OCI-LY1 (cell line): Measurements from ENCODE around the gene PDE5A.
"Not testable (repeated sequence)": the region's sequence is repeated elsewhere in the genome, so short reads cannot be mapped to it uniquely, and the experiment has no call there.

Experiments
- H2AFZ ChIP-seq: fragments of 200-600 bp; sonication (generic), shearing (Covaris generic); 2 replicates; pipeline ENCODE4 v1.6.0; 2014; ENCODE audit warnings: antibody characterized with exemption, mild to moderate bottlenecking, low read length
- H3F3A ChIP-seq: fragments of 200-600 bp; sonication (generic), shearing (Covaris generic); 2 replicates; pipeline ENCODE4 v1.6.0; 2014; ENCODE audit warnings: mild to moderate bottlenecking, antibody characterized with exemption, low read length, moderate library complexity; ENCODE audit not compliant: insufficient read depth
- H3K27ac ChIP-seq: fragments of 200-600 bp; sonication (generic); 2 replicates; pipeline ENCODE4 v1.5.1; 2014; ENCODE audit warnings: low read length, mixed run types, mild to moderate bottlenecking, low read depth; ENCODE audit not compliant: poor library complexity, severe bottlenecking
- H3K27me3 ChIP-seq: fragments of 200-600 bp; sonication (generic); 2 replicates; pipeline ENCODE4 v1.6.0; 2014; ENCODE audit warnings: antibody characterized with exemption, mild to moderate bottlenecking, low read length, moderate library complexity; ENCODE audit not compliant: insufficient read depth
- H3K36me3 ChIP-seq: fragments of 200-600 bp; sonication (generic); 2 replicates; pipeline ENCODE4 v1.6.1; 2014; ENCODE audit warnings: mild to moderate bottlenecking, antibody characterized with exemption, low read length, moderate library complexity, mixed read lengths; ENCODE audit not compliant: insufficient read depth
- H3K4me1 ChIP-seq: fragments of 200-600 bp; sonication (generic); 2 replicates; pipeline ENCODE4 v1.5.1; 2014; ENCODE audit warnings: mild to moderate bottlenecking, low read length, moderate library complexity; ENCODE audit not compliant: insufficient read depth, severe bottlenecking
- H3K4me2 ChIP-seq: fragments of 200-600 bp; sonication (generic), shearing (Covaris generic); 2 replicates; pipeline ENCODE4 v1.6.1; 2014; ENCODE audit warnings: low read length
- H3K4me3 ChIP-seq: fragments of 200-600 bp; sonication (generic); 2 replicates; pipeline ENCODE4 v1.5.1; 2014; ENCODE audit warnings: low read length, low read depth, mild to moderate bottlenecking, mixed read lengths; ENCODE audit not compliant: poor library complexity, severe bottlenecking
- H3K79me2 ChIP-seq: fragments of 200-600 bp; shearing (Covaris generic); 2 replicates; pipeline ENCODE4 v1.6.1; 2016; ENCODE audit warnings: mixed run types, low read length, mixed read lengths; ENCODE audit not compliant: insufficient read depth
- H3K9ac ChIP-seq: fragments of 200-600 bp; sonication (generic), shearing (Covaris generic); 2 replicates; pipeline ENCODE4 v1.6.1; 2014; ENCODE audit warnings: mild to moderate bottlenecking, low read length, mixed read lengths
- H3K9me2 ChIP-seq: fragments of 200-600 bp; sonication (generic), shearing (Covaris generic); 2 replicates; pipeline ENCODE4 v1.6.1; 2014; ENCODE audit warnings: low read depth, mild to moderate bottlenecking, low read length, mixed read lengths
- H3K9me3 ChIP-seq: fragments of 200-600 bp; shearing (Covaris generic); 2 replicates; pipeline ENCODE4 v1.6.1; 2014; ENCODE audit warnings: low read length, mixed read lengths
- H4K20me1 ChIP-seq: fragments of 200-600 bp; sonication (generic), shearing (Covaris generic); 2 replicates; pipeline ENCODE4 v1.6.0; 2016; ENCODE audit warnings: mild to moderate bottlenecking, low read length; ENCODE audit not compliant: insufficient read depth
- CTCF ChIP-seq: fragments of 200-600 bp; sonication (generic), shearing (Covaris generic); IDR thresholded peaks from 2 replicates; pipeline ENCODE4 v1.5.1; 2017; ENCODE audit warnings: mild to moderate bottlenecking, antibody characterized with exemption, low read length, moderate library complexity, mixed read lengths
- EZH2 ChIP-seq: fragments of 200-600 bp; sonication (generic), shearing (Covaris generic); IDR thresholded peaks from 2 replicates; pipeline ENCODE4 v1.8.0; 2017; ENCODE audit warnings: borderline replicate concordance, mixed run types, mild to moderate bottlenecking, antibody characterized with exemption, low read length, moderate library complexity, mixed read lengths

The PDE5A gene

GRCh38 chr4:119641765-119642164 is 13.2 kb upstream of the PDE5A start:
- Histone ChIP-seq H3K9me2 (no peaks in the 10 kb centered on the region), H4K20me1 (no peaks in the 10 kb centered on the region), H3K9ac (no peak overlapping the region), H3K4me3 (no peak overlapping the region), H3K27ac (no peak overlapping the region), H2AFZ (no peak overlapping the region), H3K79me2 (no peaks in the 10 kb centered on the region), H3F3A (no peaks in the 10 kb centered on the region), H3K4me2 (no peak overlapping the region), H3K4me1 (no peaks in the 10 kb centered on the region), H3K9me3 (no peaks in the 10 kb centered on the region), H3K27me3 (no peaks in the 10 kb centered on the region), H3K36me3 (no peaks in the 10 kb centered on the region)
- no peak for TF ChIP-seq EZH2
- no peak for TF ChIP-seq CTCF

- H3K4me1 ChIP-seq = no peaks in the 10 kb centered on the region
- no peaks in the 10 kb centered on the region for H3K9me2 ChIP-seq
- no peaks in the 10 kb centered on the region for H3K79me2 ChIP-seq
- H3K4me3 ChIP-seq = no peak overlapping the region
- H3K9ac ChIP-seq = no peak overlapping the region
- H4K20me1 ChIP-seq = no peaks in the 10 kb centered on the region
- TF ChIP-seq EZH2 (no peak), CTCF (no peak)
- no peaks in the 10 kb centered on the region for H3F3A ChIP-seq
- H3K9me3 ChIP-seq = no peaks in the 10 kb centered on the region
- H3K36me3 ChIP-seq = no peaks in the 10 kb centered on the region
- H2AFZ ChIP-seq = no peak overlapping the region
- no peaks in the 10 kb centered on the region for H3K27me3 ChIP-seq
- H3K27ac ChIP-seq = no peak overlapping the region
- no peak overlapping the region for H3K4me2 ChIP-seq
These were observed 9.8 kb upstream of the PDE5A start for GRCh38 chr4:119638359-119638758.

GRCh38 chr4:119636851-119637250 is 8.2 kb upstream of the PDE5A start:
- H4K20me1 ChIP-seq, H3F3A ChIP-seq, H3K4me2 ChIP-seq, H3K27me3 ChIP-seq, H3K9me2 ChIP-seq, H3K4me3 ChIP-seq, H3K4me1 ChIP-seq, H3K27ac ChIP-seq, H3K9me3 ChIP-seq, H3K9ac ChIP-seq, H2AFZ ChIP-seq, H3K36me3 ChIP-seq, H3K79me2 ChIP-seq: not testable (repeated sequence)

- Histone ChIP-seq H3K27ac (no peak overlapping the region), H3K79me2 (no peaks in the 10 kb centered on the region), H3K9me2 (no peaks in the 10 kb centered on the region)
These were observed 3.6 kb upstream of the PDE5A start for GRCh38 chr4:119632216-119632615.

More at GRCh38 chr4:119632216-119632615, 3.6 kb upstream of the PDE5A start:
- Histone ChIP-seq H3F3A (no peaks in the 10 kb centered on the region), H4K20me1 (no peaks in the 10 kb centered on the region), H3K27me3 (no peaks in the 10 kb centered on the region), H2AFZ (no peak overlapping the region), H3K4me3 (no peak overlapping the region), H3K9me3 (no peaks in the 10 kb centered on the region), H3K4me2 (no peak overlapping the region), H3K4me1 (peaks cover 22% of the 10 kb centered on the region), H3K9ac (no peak overlapping the region), H3K36me3 (no peaks in the 10 kb centered on the region)
- no peak for TF ChIP-seq EZH2
- no peak for TF ChIP-seq CTCF
